AG10803 (cell line): ENCODE results near the gene SIX2.

ENCODE experiments used
- DNase-seq: peaks from one replicate; pipeline ENCODE4 v3.0.0; 2010; ENCODE audit warnings: low read depth
- H3K4me3 ChIP-seq: 2 replicates; pipeline ENCODE4 v1.5.1; 2011; ENCODE audit warnings: mild to moderate bottlenecking, low read length, control low read depth
- CTCF ChIP-seq: conservative IDR thresholded peaks from 2 replicates; pipeline ENCODE4 v1.5.1; 2011; ENCODE audit warnings: mild to moderate bottlenecking, low read length, control low read depth, inconsistent platforms

The SIX2 gene

GRCh38 chr2:45011621-45012602 is 2.7 kb upstream of the SIX2 start:
- no peak for TF ChIP-seq CTCF
- no peak for DNase-seq

GRCh38 chr2:45011121-45011520 is 1.9 kb upstream of the SIX2 start:
- DNase-seq, result no peak
- no peak for TF ChIP-seq CTCF
- H3K4me3 ChIP-seq, result no peak overlapping the region

More at GRCh38 chr2:45011621-45012602, 2.7 kb upstream of the SIX2 start:
- no peak overlapping the region for H3K4me3 ChIP-seq

GRCh38 chr2:45010702-45011012 is 1.4 kb upstream of the SIX2 start:
- H3K4me3 ChIP-seq, result peak overlapping the region; percentile 56
- TF ChIP-seq CTCF, result no peak
- no peak for DNase-seq

GRCh38 chr2:45009928-45010701 is 863 bp upstream of the SIX2 start:
- peak; percentile 30 for DNase-seq
- peak overlapping the region; percentile 56 for H3K4me3 ChIP-seq
- TF ChIP-seq CTCF, result no peak

GRCh38 chr2:45008296-45009129 is 739 bp downstream of the SIX2 start:
- no peak for TF ChIP-seq CTCF
- DNase-seq, result peak; percentile 16
- peak overlapping the region; percentile 47 for H3K4me3 ChIP-seq

- no peak overlapping the region; the same call in none of the 2 replicates for H3K4me3 ChIP-seq
- no peak for TF ChIP-seq CTCF
- no peak for DNase-seq
These were observed 1.3 kb downstream of the SIX2 start for GRCh38 chr2:45007961-45008295.
